Renal cortex interstitium (tissue), 11 donors: ENCODE data around the gene ADGRD1. TPM values are rescaled to one million over a fixed set of nuclear protein-coding genes. Genes with fewer than 3 reads are reported as not detected.

Experiments used
- DNase-seq, 11 donors: peaks; one replicate each; pipeline ENCODE4 v3.0.0-alpha.2; 2013; ENCODE audit warnings: low read depth in 9 of 11, low spot score in 4 of 11; ENCODE audit errors: extremely low read depth in 1 of 11
- polyA plus RNA-seq, 3 donors: library from polyadenylated mRNA; unstranded; fragments of 120-200 nt; gene quantifications; one replicate each; pipeline ENCODE4 v1.2.1, GENCODE V29; 2013; ENCODE audit not compliant: insufficient read length in 3 of 3

Gene ADGRD1
- polyA plus RNA-seq, 3 donors, result 12.8 to 15.0 (median 14.3) TPM

DNA sequence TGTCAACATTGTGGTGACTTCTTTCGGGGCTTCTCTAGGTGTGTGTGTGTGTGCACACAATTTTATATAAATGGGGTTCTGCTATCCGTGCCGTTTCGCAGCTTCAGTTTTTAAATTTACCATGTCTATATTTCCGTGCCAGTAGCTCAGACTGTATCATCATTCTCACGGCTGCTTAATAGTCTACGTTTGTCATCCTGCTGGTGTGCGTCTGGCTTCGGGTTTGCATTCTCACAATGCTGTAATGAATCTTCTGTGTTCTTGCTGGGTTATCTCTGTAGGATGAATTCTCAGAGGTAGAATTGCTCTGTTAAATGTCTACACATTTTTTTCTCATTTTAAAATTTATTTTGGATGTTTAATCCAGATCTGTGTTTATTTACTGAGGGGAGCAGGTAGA lies 73.6 kb downstream of the ADGRD1 start:
- no peak for DNase-seq

DNA sequence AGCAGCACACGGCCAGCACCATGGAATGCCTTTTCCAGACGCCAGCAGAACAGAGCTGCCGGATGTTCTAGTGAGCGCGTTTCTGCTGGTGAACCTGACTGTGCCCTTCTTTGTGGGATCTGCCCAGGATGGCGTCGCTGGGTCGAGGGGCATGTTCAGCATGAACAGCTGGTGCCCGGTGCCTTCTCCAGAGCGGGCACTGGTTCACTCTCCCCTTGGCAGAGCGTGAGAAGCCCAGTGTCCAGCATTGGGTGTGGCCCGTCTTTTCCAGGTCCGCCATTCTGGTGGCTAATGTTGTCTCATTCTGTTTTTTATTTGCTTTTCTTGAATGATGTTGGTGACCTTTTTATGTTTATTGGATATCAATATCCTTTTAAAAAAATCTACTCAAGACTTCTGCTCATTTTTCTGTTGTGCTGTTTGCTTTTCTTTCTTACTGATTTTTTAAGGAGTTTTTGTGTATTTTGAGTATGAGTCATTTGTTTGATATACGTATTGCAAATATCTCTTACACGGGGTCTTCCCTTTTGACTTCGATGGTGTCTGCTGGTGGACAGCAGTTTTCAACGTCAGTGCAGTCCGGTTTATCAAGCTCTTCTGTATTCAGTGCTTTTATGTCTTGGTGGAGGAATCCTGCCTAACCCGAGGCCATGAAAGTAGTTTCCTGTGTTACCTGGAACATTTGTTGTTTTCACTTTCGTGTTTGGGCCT lies 74.3 kb downstream of the ADGRD1 start:
- no peak for DNase-seq

DNA sequence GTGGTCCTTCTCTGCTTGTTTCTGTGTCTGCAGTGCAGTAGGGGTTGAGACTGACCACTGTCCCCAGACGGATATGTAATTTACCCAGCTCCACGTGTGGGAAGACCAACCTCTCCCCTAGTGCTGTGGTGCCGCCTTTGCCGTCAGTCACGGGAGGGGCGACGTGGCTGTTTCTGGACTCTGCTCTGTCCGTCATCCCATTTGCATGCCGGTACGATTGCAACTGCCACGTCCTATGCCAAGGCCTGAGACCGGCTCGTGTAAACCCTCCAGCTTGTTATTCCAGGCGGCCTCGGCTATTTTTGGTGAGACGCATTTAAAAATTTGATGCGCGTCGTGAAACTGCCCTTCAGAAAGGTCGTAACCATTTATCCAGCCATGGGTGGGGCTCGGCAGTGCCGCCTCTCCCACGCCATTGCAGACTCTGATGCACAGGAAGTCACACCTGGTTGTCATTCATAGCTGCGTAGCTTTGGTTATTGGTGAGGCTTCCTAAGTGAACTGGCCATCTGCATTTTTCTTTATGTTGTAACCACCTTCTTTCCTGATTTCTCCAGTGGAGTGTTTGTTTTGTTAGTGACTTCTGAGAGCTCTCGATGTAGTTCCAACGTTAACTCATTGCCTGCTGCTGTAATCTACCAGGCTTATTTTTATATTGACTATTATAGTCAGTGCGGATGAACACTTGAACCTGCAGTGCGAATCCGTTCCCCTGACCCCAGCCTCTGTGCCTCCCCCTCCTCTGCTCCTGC lies 75.1 kb downstream of the ADGRD1 start:
- DNase-seq, result no peak

DNA sequence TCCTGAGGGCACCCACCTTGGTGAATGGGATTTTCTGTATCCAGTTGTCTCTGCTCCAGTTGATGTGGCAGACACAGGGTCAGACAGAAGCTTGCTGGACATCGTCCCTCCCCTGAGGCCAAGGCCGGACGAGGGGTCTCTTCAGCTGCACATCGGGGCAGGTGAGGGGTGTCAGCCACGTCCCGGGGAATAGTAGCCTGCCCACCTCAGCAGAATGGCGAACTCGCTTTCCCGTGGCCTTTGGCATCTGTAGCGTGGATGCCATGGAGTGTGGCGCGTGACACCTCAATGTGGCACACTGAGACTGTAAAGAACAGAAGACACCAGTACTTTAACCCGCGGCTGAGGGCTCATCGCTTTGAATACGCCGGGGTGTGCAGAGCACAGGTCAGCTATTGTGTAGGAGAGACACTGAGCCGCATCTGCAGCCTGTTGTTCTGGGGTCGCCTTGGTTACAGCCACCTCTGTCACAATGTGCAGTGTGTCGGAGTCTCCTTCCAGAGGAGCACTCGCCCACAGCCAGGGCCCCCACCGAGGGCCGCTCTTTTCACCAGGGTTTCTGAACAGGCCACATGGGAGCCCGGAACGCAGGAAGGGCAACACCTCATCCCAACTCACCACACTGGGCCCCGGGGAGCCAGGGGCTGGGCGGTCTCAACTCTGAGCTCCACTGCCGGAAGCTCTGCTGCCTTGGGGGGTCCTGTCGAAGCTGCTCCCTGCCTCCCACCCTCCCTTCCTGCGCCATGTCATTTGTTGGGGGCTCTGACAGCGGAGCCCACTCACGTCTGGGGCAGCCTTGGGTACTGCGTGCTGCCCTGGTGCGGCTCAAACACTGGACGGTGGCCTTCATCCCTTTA lies 77.0 kb downstream of the ADGRD1 start:
- no peak for DNase-seq

DNA sequence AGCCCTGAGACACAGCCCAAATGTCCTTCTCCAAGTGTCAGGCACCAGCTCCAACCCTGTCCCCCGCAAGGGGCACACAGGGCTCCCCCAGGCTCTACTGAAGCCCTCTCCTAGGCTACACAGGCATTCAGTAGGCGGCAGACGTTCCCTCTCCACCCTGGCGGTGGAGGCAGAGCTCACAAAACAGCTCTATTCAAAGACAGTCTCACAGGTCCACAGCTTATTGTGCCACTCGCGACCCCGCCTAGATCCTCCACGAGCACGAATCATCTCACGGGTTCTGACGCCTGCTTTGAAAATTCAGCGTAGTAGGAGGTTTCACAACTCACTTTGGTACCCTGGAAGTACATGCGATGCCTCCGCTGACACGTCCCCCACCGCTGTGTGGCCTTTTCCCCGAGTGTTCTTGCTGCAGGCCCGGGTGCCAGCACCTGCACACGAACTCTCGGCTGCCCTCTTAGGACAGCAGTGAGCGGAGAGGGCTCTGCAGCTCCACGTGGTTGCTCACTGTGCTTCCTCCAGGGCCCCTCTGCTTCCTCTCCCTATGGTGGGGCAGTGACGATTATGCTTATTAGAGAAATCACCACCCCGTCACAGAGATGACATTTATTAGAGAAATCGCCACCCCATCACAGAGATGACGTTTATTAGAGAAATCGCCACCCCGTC lies 78.5 kb downstream of the ADGRD1 start:
- no peak for DNase-seq

DNA sequence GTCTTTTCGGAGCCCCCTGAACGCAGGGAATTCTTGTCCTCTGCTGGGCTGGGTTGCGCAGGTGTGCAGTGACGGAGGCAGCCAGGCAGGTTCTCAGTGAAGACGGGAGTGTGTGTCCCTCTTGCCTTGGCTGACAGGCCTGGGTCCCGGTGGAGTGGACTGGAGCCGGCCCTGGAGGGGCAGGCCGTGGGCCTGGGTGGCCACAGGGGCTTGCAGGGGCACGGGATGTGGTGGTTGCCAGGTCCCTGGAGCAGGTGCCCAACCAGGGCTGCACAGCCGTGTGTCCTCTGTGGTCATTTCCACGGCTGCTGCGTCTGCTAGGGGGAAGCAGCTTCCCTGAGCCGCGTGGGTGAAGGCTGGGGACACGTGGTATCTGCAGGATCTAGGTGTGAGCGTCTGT lies 79.8 kb downstream of the ADGRD1 start:
- DNase-seq, result no peak

DNA sequence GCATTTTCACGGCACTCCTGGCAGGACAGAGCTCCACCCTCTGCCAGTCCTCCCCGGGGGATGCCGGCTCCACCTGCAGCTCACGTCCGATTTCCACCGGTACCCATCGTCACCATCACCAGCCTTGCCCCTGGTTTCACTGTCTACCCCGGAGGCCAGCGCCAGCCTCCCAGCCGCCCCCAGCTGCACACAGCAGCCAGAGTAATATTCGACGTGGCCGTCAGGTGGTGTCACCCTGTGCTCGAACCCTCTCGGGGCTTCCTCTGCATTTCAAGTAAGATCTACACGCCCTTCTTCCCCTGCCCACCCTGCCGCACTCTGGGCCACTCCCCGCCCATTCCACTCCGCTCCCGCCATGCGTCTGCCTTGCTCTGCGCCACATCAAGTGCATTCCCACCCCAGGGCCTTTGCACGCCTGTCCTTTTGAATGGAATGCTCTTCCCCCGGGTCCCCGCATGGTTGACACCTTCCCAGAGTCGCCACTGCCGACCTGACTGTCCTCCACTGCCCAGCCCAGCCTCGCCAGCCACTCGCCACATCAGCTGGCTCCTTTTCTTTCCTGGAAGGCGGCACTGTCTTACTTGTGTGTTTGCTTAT lies 80.3 kb downstream of the ADGRD1 start:
- no peak for DNase-seq

DNA sequence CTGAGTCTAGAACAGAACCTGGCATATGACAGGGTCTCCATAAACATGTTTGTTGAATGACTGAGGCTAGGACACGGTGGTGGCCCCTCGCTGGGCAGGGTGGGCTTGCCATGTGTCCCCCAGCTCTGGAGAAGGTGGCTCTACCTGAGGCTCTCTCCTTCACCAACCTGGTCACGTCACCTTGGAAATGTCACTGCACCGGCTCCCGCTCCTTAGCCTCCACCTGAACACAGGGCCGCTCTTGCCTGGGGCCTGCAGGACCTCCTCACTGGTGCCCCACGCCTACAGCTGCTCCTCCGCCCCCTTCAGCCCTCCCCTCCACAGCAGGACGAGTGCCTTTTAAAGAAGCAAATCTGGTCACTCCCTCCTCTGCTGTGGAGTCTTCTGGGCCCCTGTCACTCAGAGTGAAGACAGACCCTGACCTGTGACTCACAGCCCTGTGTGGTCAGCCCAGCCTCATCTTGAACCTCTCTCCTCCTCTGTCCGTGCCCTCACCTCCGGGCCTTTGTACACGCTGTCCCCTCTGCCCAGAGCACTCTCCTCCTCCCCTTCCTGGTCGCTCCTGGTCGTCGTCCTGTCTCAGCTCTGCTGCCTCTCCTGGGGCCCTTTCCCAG lies 81.0 kb downstream of the ADGRD1 start:
- no peak for DNase-seq

DNA sequence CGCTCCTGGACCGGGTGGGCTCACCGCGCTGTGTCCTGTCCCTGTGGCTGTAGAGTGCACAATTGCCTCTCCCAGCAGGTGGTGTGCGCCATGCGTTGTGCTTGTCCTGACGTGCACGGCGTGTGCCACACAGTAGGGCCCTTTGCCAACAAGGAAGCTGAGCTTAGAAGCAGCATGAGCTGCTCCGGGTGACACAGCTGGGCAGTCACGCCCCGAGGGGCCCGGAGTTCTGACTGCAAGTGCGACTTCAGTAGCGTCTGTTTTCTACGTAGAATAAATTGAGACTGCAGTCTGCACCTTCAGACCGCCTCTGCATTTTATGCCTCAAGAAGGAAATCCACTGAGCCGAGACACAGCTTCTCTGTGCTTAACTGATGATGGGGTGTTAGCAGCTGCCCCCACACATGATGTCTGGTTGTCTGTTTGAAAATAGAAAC lies 81.6 kb downstream of the ADGRD1 start:
- no peak for DNase-seq

DNA sequence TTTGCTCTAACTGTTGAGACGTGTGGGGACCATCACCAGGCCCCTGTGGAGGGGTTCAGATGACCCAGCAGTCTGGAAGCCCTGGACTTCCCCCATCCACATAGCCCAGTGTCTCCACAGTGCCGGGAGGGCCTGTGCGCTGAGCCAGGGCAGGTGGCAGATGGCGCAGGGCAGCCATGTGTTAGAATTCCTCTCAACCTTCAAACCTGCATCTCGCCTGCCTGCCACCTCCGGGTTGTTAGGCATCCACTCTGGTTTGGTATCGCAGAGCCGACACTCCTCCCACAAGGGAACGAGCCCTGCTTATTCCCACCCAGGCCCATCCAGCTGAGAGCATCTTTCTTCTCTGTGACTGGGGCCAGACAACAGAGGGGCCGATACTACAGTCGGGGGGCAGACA lies 84.5 kb downstream of the ADGRD1 start:
- DNase-seq, result no peak

DNA sequence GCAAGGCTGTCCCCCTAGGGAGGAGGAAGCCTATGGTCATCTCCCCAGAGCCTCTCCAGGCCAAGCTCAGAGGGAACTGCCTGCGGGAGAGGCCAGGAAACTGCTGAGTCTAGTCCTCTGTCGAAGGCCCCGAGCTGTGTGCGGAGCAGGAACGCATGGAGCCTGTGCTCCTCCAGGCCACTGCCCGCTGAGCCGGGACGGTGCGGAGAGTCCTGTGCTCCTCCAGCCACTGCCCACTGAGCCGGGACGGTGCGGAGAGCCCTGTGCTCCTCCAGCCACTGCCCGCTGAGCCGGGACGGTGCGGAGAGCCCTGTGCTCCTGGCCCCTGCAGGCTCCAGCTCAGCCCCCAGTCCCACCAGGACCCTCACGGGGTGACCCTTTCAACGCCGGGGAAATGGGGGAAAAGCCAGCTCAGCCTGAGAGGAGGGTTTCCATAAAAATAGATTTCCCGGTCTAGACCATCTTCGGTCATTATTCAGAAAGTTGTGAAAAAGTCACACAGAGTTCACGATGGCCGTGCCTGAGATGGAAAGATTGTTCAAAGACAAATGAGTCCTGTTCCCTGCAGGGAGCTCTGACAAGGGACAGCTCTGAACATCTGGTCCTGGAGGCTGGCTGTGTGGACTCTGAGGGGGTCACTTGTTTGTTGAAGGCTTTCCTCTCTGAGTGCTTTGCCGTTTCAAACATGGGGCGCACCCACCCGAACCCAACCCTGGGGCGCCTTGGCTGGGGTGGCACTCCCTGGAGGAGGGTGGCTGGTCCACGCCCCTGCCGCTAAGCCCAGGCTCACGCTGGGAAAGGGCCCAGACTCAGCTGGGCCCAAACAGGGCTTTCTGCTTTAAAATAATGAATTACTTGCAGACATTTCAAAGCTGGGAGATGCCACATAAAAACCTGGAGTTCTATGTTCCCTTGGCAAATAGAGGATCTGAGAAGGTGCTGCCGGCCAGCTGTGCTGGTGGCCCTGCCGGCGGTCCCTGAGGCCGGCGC lies 85.5 kb downstream of the ADGRD1 start:
- DNase-seq, result peak in 1 of 11 donors; percentile 26

DNA sequence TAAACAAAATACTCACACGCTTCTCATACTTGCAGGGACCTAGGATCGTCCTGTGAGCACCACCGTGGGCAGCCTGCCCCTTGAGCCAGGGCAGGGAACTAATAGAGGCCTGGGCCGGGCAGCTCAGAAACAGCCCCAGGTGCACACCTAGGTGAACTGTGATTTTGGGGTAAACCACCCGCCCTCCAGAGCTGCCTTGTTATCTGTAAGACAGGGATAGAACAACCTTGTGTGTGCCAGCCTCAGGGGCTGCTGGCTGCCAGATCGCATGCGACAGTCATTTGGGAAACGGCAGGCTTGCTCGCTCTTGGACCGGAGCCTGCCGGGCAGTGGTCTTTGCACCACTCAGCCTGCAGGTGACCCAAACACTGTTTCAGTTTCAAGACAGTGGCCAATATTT lies 86.8 kb downstream of the ADGRD1 start:
- DNase-seq, result no peak

DNA sequence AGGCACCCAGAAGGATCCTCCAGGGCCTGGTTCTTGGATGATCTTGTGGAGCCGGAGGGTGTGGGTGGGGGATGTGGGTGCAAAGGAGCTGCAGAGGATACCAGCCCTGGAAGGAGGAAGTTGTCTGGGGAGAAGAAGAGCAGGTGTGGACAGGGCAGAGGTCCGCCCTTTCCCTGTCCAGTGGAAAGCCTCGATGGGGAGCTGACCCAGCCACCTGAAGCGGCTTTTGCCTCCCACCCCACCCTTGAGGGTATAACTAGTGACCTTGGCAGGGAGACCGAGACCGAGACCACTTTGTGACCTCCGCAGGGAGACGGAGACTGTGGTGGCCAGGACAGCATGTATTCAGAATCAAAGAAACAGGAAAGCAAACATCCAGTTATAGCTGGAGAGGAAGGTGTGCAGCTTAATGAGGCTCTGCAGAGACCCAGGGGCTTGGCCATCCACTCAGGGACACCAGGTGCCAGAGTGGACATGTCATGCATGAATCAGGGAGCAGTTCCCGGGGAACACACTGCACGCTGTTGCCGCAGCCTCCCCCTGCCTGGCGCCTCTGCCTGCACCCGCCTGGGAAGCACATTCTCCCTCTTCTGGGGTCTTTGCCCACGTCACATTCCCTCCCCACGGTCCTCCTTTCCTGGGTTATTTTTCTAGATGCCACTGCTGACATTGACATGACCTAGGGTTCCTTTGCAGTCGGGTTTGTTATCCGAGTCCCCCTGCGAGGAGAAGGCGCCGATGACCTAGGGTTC lies 87.7 kb downstream of the ADGRD1 start:
- DNase-seq, result no peak

DNA sequence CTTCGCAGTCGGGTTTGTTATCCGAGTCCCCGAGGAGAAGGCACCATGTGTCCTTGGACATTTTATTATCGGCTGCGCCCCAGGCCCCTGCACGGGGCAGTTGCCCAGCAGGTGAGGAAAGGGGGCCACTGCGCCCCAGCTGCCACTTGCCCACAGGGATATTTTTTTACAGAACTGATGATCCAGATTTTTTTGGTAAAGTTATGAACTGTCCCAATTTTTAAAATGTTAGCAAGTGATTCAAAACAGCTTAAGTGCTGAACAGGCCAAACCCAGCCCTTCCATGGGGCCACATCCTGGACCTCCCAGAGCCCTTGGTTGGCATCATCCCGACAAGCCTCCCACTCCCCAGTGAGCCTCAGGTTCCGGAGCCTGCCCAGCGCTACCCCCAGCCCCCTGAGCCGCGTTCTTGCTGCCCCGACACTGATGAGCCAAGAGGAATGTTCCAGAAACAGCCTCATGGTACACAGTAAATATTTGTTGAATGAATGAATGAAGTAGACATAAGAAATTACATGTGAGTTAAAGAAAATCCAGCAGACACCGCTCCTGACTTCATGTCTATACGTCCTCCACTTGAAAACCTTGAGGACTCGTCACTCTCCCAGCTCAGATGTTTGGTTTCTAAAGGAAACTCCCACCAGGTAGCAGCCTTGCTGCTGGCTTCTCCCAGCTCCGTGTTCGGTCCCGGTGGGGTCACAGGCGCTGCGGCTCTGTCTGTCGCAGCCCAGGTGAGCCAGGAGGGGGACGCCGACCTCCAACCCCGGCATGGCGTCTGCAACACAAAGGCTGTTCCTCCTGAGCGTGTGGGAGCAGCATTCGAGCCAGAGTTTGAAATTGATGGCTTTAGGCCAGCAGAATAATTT lies 88.5 kb downstream of the ADGRD1 start:
- no peak for DNase-seq

DNA sequence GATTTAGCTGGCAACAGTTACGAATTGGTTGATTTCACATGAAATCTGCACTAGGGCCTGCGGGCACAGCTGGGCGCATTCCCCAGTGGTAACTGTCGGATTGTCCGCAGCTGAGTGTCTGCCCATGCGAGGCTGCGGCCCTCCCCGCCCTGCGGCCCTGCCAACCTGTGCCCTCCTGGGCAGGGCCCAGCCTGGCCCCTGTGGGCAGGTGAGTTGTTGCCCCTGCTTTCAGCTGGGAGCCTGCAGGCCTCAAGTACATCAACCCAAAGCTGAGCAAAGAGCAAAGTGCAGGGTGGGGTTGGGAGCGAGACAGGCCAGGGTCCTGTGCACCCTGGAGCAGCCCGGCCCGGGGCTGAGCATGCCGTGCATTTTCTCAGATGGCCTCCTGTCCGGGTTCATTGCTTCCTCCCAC lies 89.1 kb downstream of the ADGRD1 start:
- no peak for DNase-seq

DNA sequence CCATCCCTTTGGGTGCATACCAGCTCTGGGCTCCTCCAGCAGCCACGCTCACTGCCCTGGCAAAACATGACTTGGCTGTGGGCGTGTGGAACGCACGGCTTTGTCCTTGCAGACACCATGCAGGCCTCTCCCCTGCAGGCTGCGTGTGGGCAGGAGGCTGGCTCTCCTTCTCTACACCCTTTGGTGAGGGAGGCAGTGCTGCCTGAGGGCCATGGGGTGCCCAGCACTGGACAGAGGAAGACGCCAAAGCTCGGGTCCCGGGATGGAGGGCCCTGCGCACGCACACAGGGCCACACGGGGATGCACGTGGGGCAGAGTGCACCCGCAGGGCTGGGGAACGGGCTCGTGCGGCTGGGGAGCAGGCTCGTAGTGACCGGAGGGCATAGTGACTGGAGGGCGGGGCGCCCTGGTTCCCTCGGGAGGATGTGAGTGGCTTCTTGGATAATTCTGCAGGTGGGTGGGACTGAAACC lies 89.7 kb downstream of the ADGRD1 start:
- DNase-seq, result no peak
